HG03025 (cell line): ENCODE measurements around the gene PVALB.

Experiments
- ATAC-seq: cut with Tn5 transposase; IDR thresholded peaks from one replicate; pipeline ENCODE4 v1.9.1; 2021; ENCODE audit warnings: mild to moderate bottlenecking, moderate library complexity; ENCODE audit not compliant: unreplicated experiment, low FRiP score

PVALB gene

DNA sequence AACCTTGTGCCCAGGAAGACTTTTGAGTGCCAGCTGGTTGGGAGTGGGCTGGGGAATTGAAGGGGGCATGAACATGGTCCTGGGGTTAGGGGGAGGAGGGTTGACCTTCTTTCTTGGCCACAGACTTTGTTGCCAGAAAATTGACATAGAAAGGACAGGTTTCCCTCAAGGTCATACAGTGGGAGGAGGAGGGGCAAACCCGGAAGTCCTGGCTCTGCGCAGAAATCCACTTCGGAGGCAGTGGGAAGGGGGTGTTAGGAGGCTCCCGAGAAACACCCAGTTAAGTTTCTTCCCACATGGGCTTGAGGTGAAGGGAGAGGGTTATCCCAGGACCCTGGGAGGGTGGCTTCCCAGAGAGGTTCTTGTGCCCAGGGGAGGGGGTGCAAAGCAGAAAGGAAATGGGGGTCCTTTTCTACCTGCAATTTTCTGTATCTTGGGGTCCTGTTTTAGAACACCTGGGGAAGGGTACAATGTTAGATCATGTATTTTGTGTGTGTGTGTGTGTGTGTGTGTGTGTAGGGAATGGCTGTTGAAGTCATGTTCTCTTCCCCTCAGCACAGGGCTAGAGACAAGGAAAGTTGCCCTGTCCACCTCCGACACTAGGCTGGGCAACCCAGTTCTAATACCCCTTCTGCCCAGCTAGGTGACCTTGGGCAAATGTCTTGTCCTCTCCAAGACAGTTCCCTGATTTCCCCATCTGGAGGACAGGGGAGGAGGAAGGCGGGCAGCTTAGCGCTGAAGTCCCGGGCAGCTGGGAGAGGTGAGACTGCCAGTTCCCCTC is 1.1 kb downstream of the PVALB start:
- ATAC-seq, result no peak

DNA sequence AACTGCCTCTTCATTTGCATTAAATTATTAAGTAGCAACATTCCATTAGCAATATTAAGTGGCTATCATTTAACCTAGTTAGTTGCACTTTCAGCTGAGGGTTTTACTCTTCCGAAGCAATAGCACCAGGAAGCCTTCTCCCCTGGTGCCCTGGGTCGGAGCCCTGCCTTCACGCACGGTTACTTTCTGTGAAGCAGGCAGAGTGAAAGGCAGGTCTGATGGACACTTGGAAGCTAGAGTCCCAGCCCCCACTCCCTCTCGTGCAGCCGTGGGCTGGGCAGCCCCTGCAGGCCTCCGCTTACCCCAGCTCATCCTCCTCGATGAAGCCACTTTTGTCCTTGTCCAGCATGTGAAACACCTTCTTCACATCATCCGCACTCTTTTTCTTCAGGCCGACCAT is 2.0 kb downstream of the PVALB start:
- ATAC-seq, result no peak

DNA sequence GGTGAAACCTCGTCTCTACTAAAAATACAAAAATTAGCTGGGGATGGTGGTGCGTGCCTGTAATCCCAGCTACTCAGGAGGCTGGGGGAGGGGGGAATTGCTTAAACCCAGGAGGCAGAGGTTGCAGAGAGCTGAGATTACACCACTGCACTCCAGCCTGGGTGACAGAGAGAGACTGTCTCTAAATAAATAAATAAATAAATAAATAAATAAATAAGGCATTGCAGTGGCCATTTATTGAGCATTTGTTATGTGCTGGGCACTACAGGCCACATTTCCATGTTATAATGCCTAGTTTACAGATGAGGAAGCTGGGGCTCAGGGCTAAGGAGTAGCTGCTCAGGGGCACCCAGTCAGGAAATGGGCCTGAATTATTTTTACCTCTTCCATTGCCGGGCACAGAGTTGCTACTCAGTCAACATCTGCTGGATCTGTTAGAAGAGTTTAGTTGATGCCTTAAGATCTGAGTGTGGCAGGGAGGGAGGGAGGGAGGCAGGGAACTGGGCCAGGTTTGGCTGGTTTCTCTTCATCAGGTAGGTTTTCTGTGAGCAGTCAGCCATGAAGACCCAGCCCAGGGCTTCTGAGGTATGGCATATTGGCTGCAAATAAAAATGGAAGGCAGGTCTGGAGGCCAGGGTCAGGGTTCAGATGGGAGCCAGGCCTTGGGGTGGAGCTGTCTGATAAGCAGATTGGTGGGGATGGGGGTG is 5.6 kb downstream of the PVALB start:
- no peak for ATAC-seq

DNA sequence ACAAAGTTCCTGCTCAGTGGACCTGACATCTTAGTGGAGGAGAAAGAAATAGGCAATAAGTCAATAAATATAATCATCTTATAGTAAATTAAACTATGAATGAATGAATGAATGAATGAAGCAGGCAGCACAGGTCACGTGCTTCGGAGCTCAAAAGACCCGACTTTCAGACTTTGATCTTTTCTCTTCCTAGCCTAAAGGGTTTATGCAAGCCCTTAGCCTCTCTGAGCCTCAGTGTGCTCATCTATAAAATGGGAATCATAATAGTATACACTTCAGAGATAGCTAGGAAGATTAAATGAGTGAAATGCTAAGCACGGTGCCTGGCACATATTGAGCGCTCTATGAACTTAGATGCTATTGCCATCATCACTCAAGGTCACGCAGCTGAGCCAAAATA is 7.5 kb downstream of the PVALB start:
- ATAC-seq, result no peak

DNA sequence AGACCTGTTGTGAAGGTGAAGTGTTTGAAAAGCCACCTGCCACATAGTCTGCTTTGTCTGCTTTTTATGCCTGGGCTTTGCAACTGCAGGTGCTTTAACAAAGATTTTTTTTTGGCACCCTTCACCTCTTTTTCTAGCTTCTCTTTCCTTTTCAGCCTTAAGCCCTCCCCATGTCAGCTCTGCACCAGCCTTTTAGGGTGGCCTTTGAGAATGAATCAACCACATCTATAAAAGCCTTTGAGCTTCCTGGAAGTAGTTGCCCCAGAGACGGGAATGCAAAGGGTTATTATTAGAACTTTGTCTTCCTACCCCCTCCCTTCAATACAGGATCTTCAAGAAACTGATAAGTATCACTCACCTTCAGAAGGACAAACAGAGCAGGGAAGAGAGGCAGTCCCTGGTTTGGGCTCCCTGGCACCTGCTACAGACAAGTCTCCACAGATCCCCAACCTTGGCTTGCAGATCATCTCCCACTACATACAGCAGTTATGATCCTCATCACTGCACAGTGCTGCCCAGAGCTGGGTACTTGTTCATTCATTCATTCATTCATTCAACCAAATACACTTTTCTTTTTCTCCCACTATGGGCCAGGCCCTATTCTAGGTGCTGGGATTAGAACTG is 8.0 kb downstream of the PVALB start:
- no peak for ATAC-seq

DNA sequence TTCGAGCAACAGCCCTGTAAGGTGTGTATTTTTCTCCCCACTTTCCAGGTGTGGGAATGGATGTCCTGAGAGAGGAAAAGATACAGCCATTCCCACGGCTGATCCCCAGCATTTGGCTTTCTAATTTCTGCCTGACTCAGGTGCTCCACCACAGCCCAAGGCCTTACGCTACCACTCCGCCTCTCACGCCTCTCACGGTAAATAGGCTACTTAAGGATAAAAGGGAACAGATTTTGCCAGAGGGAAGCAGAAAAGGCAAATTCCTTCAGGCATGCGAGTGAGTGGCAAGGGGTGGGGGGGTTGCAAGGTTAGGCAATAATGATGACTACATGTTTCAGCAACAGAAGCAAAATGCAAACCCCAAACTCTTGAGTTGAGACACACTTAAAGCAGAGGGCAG is 9.2 kb downstream of the PVALB start:
- ATAC-seq, result no peak

DNA sequence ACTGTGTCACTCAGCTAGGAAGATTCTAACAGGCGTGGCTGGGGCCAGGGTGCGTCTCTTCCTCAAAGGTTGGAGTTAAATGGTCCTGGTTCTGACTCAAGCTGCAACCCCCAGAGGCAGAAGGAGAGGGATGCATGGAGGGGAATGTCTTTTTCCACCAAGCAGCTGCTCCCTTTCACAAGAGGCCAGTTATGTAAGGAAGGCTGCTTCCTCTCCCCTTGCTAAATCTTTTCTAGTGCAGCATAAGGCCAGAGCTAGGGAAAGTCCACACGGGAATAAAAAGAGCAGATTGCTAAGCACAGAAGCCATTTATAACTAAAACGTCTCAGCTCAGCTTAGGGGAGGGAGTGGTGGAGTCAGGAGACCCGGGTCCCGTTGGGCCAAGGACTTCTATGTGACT is 10.0 kb downstream of the PVALB start:
- ATAC-seq, result no peak

DNA sequence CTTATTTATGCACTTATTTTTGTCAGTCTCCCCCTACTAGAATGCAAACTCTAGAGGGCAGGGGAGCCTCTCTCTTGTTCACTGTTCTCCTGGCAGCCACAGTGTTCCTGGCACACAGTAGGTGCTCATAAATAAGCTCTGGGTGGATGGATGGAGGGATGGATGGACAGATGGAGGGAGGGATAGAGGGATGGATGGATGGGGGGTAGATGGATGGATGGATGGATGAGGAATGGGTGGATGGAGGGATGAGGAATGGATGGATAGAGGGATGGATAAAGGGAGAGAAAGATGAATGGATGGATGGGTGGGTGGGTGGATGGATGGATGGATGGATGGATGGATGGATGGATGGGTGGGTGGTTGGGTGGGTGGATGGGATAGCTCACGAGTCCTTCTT is 13.5 kb downstream of the PVALB start:
- no peak for ATAC-seq

DNA sequence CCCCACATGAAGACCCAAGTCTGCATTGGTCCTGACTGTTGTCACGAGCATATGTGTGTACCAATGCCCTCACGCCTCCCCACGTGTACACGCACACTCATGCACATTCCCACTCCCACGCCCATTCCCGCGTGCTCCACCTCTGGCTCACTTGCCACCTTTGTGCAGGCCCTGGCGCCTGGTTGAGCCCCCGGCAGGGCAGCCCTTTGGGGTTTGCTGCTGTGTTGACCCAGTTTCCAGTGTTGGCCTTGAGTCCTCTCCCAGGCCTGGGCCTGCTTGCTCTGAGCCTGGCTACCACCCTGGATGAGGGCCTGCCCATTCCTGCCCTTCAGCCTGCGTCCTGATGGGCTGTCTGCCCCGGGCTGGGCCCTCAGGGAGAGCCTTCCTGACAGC is 18.2 kb downstream of the PVALB start:
- no peak for ATAC-seq

DNA sequence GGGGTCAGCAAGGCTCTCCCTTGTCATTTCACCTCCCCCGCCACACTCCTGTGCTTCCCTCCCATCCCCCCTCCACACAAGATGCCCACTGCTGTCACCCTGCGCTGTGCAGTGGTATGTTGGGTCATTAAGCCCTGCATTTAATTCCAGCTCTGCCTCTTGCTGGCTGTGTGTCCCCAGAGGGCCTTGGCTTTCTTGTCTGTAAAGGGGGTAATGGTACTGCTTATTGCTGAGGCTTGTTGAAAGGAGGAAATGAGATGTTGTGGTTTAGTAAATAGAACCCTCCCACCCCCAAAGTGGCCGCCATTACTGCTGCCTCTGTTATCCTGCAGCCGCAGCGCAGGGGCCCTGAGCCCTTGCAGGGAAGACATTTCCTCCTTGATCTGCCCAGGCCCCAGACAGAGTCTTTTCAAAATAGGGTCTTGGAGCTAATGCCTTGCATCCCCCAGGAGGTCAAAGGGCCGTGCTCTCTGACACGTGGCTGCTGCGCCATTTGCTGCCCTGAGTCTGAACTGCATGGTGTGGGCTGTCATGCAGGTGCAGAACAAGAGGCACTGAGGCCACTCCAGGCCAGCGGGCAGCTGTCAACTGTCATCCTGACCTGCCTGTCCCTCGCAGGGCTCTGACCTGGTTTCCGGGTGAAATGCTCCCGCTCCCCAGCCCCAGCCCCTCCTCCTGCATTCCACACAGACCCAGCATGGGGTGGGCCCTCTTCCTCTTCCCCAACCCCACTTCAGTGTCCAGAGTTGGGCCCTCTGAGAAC is 18.7 kb downstream of the PVALB start:
- no peak for ATAC-seq

DNA sequence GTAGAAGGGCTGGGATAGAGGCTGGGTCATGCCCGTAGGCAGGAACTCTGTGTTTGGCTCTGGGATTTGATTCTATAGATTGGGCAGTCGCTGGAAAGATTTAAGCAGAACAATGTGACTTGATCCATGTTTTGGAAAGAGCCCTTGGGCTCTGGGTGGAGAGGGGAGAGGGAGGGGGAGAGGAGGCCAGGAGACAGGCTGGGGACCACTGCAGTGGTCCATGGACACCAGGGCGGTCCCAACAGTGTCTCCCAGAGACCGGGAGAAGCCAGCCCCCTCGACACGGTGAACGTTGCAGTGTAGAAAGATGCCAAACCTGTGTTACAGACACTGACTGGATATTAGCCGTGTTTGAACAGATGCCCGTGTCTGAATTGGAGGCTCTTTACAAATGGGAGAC is 19.5 kb downstream of the PVALB start:
- no peak for ATAC-seq

DNA sequence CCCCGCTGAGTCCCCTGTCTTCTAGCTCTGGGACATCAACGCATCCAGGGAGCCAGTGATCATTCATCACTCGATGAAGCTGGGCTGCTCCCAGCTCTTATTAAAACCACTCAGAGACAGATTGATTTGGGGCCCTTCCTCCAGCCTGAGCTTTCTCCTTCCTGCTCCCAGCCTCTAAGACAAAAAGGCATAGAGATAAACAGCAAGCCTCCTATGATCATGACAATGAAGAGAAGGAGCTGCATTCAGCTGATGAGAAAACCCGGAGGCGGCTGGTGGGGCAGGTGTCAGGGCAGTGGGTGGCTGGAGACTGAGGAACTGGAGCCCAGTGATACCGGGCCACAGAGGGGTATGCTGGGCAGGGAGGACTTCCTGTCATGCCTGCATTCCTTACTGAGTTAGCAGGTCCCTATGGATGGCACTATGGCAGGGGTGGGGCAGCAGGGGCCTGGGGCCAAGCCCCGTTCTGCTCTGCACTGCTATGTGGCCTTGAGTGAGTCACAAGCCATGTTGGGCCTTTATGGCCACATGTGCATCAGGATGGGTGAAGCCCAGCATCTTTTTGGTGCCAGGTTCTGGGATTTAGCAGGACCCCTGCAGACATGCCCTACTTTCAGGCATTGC is 20.2 kb downstream of the PVALB start:
- no peak for ATAC-seq

DNA sequence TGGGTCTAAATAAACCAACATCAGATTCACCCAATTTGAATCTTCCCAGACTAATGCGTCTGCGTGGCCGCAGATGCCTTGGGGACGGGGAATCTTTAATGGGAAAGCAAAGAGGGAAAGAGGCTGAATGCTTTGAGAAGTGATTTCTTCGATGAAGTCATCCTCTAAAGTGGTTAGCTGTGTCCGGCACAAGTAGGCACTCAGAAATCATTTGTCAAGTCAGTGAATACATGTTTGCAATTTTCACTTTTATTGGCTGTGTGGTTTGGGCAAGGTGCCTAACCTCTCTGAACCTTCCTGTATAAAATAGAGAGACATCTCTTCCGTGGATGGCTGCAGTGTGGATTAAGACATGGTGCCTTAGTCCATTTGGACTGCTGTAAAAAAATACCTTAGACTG is 21.2 kb downstream of the PVALB start:
- ATAC-seq, result no peak

DNA sequence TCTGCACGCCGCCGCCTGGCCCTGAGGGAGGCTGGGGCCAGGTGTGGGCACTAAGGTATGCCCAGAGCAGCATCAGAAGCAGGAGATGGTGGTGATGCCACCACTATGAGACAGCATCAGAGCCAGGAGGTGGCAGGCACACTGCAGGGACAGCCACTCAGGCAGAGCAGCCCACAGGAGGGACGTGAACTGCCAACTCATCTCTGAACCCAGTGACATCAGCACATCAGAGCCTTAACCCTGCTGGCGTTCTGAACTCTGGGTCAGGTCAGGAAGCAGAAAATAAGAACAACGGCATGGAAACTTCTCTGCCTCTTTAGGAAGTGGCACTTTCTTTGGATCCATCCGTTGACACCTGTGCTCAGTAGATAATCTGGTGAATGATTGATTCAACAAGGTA is 26.2 kb downstream of the PVALB start:
- no peak for ATAC-seq

DNA sequence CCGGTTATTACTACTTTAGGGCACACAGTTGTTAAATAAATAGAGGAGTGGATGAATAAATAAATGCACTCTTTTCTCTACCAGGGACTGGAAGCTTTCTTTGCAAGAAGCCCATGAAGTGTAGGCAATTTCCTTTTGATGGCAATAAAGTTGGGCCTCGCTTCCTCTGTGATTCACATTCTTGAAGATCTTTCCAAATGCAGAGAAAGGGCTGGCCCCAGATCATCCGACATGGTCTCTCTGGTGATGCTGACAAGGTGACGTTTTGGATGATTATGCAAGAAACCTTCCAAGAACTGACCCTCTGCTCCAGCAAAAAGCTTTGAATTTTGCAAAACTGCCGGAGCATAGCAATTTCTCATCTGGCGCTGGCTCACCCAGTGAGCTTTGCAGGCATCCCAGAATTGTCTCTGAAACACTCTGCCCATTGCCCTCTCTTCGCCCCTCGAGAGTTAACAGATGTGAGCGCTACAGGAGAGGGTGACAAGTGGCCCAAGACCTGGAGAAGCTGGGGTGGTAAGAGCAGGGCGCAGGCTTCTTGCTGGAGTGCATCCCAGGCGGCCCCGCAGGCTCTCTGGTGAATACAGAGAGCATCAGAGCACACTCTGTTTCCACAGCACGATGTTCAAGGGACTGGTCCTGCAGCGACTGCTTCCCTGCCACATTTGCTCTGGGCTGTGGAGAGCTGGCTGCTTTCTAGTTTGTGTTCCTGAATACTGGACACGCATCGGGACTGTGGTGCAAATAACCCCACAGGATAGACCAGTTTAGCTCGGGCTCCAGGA is 29.4 kb downstream of the PVALB start:
- no peak for ATAC-seq

DNA sequence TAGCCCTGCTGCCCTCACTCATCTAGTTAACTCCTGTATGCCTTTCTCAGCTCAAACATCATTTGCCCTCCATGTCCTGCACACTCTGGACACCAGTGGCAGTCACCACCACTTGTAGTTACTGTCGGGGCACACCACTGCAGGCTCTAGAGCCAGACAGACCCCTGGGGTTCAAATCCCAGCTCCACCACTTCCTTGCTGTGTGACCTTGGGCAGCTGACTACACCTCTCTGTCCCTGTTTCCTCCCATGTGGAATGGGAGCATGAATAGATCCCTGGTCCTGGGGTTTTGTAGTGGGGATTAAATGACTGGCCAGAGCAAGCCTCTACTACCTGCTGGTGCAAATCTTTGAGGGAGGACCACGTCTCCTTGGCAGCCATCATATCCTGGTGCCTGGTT is 33.1 kb downstream of the PVALB start:
- no peak for ATAC-seq

DNA sequence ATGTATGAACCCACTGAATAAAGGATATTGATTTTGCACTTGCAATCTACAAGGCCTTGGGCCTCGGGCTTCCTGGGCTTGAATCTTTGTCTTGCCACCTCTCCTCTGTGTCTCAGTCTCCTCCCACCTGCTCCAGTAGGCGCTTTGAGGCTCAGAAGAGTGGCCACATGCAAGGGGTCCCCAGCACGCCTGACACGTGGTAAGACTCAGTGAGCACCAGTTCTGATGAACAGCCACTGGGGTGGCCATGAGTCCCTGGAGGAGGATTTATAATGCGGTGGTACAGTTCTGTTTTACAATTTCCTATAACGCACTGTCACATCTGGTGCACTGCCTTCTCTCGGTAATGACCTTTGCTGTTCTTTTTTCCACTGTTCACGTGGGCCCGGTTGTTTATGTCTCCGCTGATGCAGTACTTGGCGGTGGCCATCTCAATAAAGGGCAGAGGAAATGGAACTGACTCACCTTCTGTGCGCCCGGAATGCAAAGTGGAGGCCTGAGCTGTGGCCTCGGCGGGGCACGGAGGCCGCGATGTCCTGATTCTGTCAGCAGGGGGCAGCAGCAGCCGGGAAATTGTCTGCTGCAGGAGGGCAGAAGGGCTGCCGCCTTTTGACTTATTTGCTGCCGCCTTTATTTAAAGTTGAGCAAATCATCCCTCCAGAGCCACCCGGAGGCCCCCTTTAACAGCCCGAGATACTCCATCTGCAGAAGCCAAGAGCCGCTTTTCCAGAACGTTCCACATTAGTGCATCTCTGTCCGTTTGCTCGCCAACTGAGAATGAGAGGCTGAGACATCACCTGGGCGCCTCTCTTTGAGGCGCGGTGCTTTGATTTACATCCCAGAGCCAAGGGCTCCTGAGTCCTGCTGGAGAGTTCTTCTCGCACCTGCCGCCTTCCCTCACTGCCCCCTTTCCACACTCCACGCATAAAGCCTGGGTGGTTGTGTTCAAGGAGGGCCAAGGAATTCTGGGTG is 34.9 kb downstream of the PVALB start:
- ATAC-seq, result no peak

DNA sequence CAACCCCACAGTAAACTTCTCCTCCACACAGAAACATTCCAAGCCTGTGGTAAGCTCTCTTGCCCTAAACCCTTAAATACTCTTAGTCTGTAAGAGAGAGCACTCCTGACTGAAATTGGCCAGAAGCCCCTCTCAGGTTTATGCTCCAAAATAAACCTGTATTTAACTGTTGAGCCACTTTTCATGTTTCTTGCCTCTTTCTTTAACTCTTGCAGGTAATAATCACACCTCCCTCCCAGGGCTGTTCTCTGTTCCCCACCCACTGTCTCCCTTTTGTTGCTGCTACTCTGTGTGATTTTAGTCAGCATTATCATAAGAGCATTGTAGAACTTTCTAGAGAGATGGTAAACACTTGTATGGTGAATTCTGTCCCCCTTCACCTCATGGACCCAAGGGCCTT is 38.8 kb downstream of the PVALB start:
- ATAC-seq, result no peak

DNA sequence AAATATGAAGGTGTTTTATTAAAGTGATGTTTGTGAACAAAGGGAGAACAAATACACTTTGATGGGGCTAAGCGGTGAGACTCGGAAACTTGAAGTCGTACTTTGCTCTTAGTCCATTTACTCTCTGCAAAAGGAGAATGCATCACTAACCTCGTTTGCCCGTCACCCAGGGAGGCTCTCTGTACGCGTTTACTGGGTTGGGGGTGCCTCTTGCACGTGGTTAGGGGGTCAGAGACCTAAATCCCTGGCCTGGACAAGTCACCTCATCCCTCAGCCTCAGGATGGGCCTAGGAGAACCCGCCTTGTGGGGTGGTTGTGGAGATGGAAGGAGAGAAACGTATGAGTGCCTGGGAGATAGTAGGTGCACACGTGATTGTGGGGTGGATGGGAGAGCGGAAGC is 40.1 kb downstream of the PVALB start:
- ATAC-seq, result no peak
